Natural killer cell (primary cell): ENCODE data around the gene TYW1. TPM values are rescaled to one million over a fixed set of nuclear protein-coding genes. Genes with fewer than 3 reads are reported as not detected.
A peak's percentile ranks its signal among the peaks of the same experiment; 100 is the strongest.
"Not testable (repeated sequence)": the region's sequence is repeated elsewhere in the genome, so short reads cannot be mapped to it uniquely, and the experiment has no call there.

Experiments
- ATAC-seq, 3 donors: fragments of 150-1000 bp in 2 of 3; fragments of 200-7000 bp in 1 of 3; cut with Tn5 transposase; 1 replicate in 1 of 3; 2 replicates in 2 of 3; pipeline ENCODE4 v1.10.0; 2021; ENCODE audit warnings: mild to moderate bottlenecking in 2 of 3, moderate library complexity in 2 of 3
- DNase-seq, 2 donors: peaks; one replicate each; pipeline versions ENCODE4 v3.0.0 to v3.0.0-alpha.2; 2013 to 2021; ENCODE audit warnings: mixed read lengths in 1 of 2
- H3K27ac ChIP-seq: one replicate; pipeline ENCODE4 v1.5.1; 2013; ENCODE audit warnings: mild to moderate bottlenecking, low read length
- H3K27me3 ChIP-seq: one replicate; pipeline ENCODE4 v1.6.1; 2013; ENCODE audit warnings: low read length; ENCODE audit not compliant: control insufficient read depth, insufficient read depth
- H3K36me3 ChIP-seq: one replicate; pipeline ENCODE4 v1.6.1; 2013; ENCODE audit warnings: low read length; ENCODE audit not compliant: control insufficient read depth, insufficient read depth
- H3K4me1 ChIP-seq: one replicate; pipeline ENCODE4 v1.6.1; 2013; ENCODE audit warnings: low read length; ENCODE audit not compliant: control insufficient read depth, insufficient read depth
- H3K4me3 ChIP-seq: one replicate; pipeline ENCODE4 v1.5.1; 2013; ENCODE audit warnings: low read length
- H3K9me3 ChIP-seq: one replicate; pipeline ENCODE4 v1.6.1; 2013; ENCODE audit warnings: low read length; ENCODE audit not compliant: control insufficient read depth, insufficient read depth
- H3K27ac Mint-ChIP-seq, 2 donors: one replicate each; pipeline ENCODE4 v1.8.0; 2022; ENCODE audit warnings: mild to moderate bottlenecking in 2 of 2, mixed read lengths in 2 of 2, moderate library complexity in 1 of 2
- H3K27me3 Mint-ChIP-seq, 2 donors: one replicate each; pipeline ENCODE4 v1.8.0; 2022; ENCODE audit warnings: low read depth in 2 of 2, mixed read lengths in 2 of 2
- H3K36me3 Mint-ChIP-seq: one replicate; pipeline ENCODE4 v1.8.0; 2022; ENCODE audit warnings: mixed read lengths
- H3K4me1 Mint-ChIP-seq, 2 donors: one replicate each; pipeline ENCODE4 v1.8.0; 2022; ENCODE audit warnings: mixed read lengths in 2 of 2
- H3K4me3 Mint-ChIP-seq: one replicate; pipeline ENCODE4 v1.8.0; 2022; ENCODE audit warnings: mild to moderate bottlenecking, moderate library complexity, mixed read lengths
- H3K9me3 Mint-ChIP-seq, 2 donors: one replicate each; pipeline ENCODE4 v1.8.0; 2022; ENCODE audit warnings: mixed read lengths in 2 of 2
- CTCF ChIP-seq: fragments of 200-600 bp; IDR thresholded peaks from one replicate; pipeline ENCODE4 v1.8.0; 2022; ENCODE audit warnings: antibody characterized with exemption
- WGBS: methylation state at CpG from one replicate; pipeline ENCODE4 v1.1.7; 2013; ENCODE audit warnings: missing lambda C conversion rate; ENCODE audit not compliant: insufficient coverage; 5-methylcytosine and 5-hydroxymethylcytosine counted together
- intact Hi-C: fragments of 100-400 bp; cut with micrococcal nuclease; formaldehyde crosslinking; loops from one replicate; pipeline ENCODE4 v1.14.2; 2022
- total RNA-seq, 4 donors: library from RNA; stranded (reverse); fragments of 120-200 nt in 1 of 4; gene quantifications; one replicate each; pipeline versions ENCODE4 v1.2.3 to v1.2.4, GENCODE V29; 2013 to 2022

TYW1 gene
- total RNA-seq, 3 donors from 2014 or later (not counting 1 experiment from before 2014, with no cell fraction given) = 16.6 to 27.0 (median 16.9) TPM

- H3K27ac Mint-ChIP-seq = no peak overlapping the region
- Histone ChIP-seq H3K9me3 (no peaks in the 10 kb centered on the region), H3K36me3 (no peaks in the 10 kb centered on the region), H3K27ac (no peak overlapping the region), H3K4me3 (no peak overlapping the region), H3K27me3 (no peaks in the 10 kb centered on the region), H3K4me1 (no peaks in the 10 kb centered on the region)
- peaks cover 17 to 28% of the 10 kb centered on the region in 2 donors for H3K4me1 Mint-ChIP-seq
- no peak for DNase-seq
- H3K9me3 Mint-ChIP-seq = no peaks in the 10 kb centered on the region
- no peaks in the 10 kb centered on the region for H3K36me3 Mint-ChIP-seq
- no peaks in the 10 kb centered on the region for H3K27me3 Mint-ChIP-seq
- no peak overlapping the region for H3K4me3 Mint-ChIP-seq
- no peak for TF ChIP-seq CTCF
- WGBS = 94% methylated on average over 4 of the region's 4 CpGs
- intact Hi-C loops = no loop called here
- no peak for ATAC-seq
Observed at GRCh38 chr7:67045496-67045995, 48.9 kb downstream of the TYW1 start.

DNA sequence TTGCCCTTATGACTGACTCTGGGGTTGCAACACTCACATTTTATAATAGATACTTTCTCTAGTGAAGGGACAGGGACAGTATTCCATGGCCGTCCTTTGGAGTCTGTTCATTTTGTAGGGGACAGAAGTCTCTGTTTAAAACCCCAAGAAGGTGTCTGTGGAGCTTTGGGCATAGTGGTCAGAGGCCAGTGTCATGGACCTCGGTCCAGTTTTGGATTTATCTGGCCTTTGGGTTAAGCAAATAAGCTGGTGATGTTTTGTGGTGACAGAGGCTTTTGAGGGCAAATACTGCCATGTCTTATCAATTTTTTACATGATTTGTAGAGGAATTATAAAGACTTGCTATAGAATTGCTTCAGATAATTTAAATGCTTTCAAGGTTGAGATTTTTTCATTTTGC is 50.2 kb downstream of the TYW1 start:
- H3K4me1 ChIP-seq, H3K27me3 ChIP-seq, H3K9me3 Mint-ChIP-seq, ATAC-seq, H3K27ac ChIP-seq, H3K4me3 ChIP-seq, H3K36me3 Mint-ChIP-seq, DNase-seq, H3K4me3 Mint-ChIP-seq, H3K9me3 ChIP-seq, H3K27me3 Mint-ChIP-seq, intact Hi-C loops, H3K36me3 ChIP-seq: not testable (repeated sequence)
- H3K27ac Mint-ChIP-seq = peak overlapping the region in 1 of 2 donors; percentile 53
- peaks cover 23 to 35% of the 10 kb centered on the region in 2 donors for H3K4me1 Mint-ChIP-seq
- WGBS = 93% methylated on average over 2 of the region's 2 CpGs

GRCh38 chr7:67049908-67050307 is 53.3 kb downstream of the TYW1 start:
- H3K4me1 Mint-ChIP-seq = peaks cover 24 to 26% of the 10 kb centered on the region in 2 donors
- H3K9me3 Mint-ChIP-seq, H3K4me3 ChIP-seq, H3K27me3 ChIP-seq, H3K27me3 Mint-ChIP-seq, H3K4me3 Mint-ChIP-seq, H3K36me3 ChIP-seq, H3K4me1 ChIP-seq, H3K27ac ChIP-seq, intact Hi-C loops, ATAC-seq, H3K9me3 ChIP-seq, DNase-seq: not testable (repeated sequence)
- WGBS = no CpG with 5 or more reads among the region's 2 CpGs
- H3K27ac Mint-ChIP-seq = peak overlapping the region in 1 of 2 donors; percentile 63
- H3K36me3 Mint-ChIP-seq = peaks cover 13% of the 10 kb centered on the region

DNA sequence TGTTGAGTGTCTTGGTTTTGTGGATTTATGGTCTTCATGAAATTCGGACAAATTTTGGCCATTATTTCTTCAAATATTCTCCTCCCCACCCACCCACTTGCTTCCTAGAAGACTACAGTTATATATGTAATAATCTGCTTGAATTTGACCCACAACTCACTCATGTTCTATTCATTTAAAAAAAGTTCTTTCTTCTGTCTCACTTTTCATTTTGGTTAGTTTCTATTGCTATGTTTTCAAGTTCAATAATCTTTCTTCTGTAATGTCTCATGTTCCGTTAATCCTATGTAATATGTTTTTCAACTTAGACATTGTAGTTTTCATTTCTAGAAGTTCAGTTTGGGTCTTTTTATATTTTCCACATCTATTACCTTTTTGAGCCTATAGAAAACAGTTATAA is 55.5 kb downstream of the TYW1 start:
- H3K4me1 ChIP-seq, H3K4me3 Mint-ChIP-seq, DNase-seq, H3K9me3 Mint-ChIP-seq, H3K27me3 ChIP-seq, H3K27ac Mint-ChIP-seq, H3K27me3 Mint-ChIP-seq, ATAC-seq, H3K4me3 ChIP-seq, H3K9me3 ChIP-seq, intact Hi-C loops, H3K27ac ChIP-seq, H3K36me3 ChIP-seq: not testable (repeated sequence)
- Mint-ChIP-seq H3K36me3 (peaks cover 13% of the 10 kb centered on the region), H3K4me1 (peaks cover 14 to 21% of the 10 kb centered on the region in 2 donors)
- WGBS = no CpG with 5 or more reads among the region's 2 CpGs

DNA sequence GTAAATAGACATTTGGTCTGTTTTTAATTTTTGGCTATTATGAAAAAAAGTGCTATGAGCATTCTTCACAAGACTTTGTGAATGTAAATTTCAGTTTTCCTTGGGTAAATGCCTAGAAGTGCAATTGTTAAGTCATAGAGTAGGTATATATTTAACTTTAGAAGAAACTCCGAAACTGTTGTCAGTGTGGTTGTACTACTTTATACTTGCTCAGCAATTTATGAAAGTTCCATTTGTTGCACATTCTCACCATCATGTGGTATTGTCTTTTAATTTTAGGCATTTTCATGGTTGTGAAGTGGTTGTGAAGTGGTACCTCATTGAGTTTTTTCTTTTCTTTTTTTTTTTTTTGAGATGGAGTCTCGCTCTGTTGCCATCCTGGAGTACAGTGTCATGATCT is 60.0 kb downstream of the TYW1 start:
- Histone ChIP-seq H3K9me3 (no peaks in the 10 kb centered on the region), H3K27me3 (no peaks in the 10 kb centered on the region), H3K4me3 (no peak overlapping the region), H3K36me3 (peaks cover 9% of the 10 kb centered on the region), H3K4me1 (no peaks in the 10 kb centered on the region), H3K27ac (no peak overlapping the region)
- ATAC-seq (no peak), DNase-seq (no peak)
- Mint-ChIP-seq H3K4me1 (peaks cover 0 to 9% of the 10 kb centered on the region in 2 donors), H3K27ac (no peak overlapping the region), H3K4me3 (no peak overlapping the region), H3K9me3 (peaks cover 2 to 3% of the 10 kb centered on the region in 2 donors), H3K36me3 (peaks cover 16% of the 10 kb centered on the region), H3K27me3 (no peaks in the 10 kb centered on the region)
- no peak for TF ChIP-seq CTCF
- whole genome bisulfite sequencing = 91% methylated on average over 1 of the region's 2 CpGs
- intact Hi-C loops = no loop called here

GRCh38 chr7:67061321-67061720 is 64.7 kb downstream of the TYW1 start:
- H3K36me3 Mint-ChIP-seq, H3K27me3 Mint-ChIP-seq, H3K4me1 Mint-ChIP-seq, H3K27ac Mint-ChIP-seq, H3K36me3 ChIP-seq, H3K9me3 ChIP-seq, intact Hi-C loops, H3K27ac ChIP-seq, H3K4me1 ChIP-seq, H3K27me3 ChIP-seq, DNase-seq, H3K4me3 ChIP-seq, H3K9me3 Mint-ChIP-seq, ATAC-seq, H3K4me3 Mint-ChIP-seq: not testable (repeated sequence)
- WGBS = 87% methylated on average over 1 of the region's 4 CpGs

- H3K36me3 Mint-ChIP-seq, intact Hi-C loops: not testable (repeated sequence)
Observed at GRCh38 chr7:67062802-67063201, 66.2 kb downstream of the TYW1 start.

More at GRCh38 chr7:67062802-67063201, 66.2 kb downstream of the TYW1 start:
- not testable (repeated sequence) for H3K4me1 Mint-ChIP-seq, H3K27ac Mint-ChIP-seq, H3K4me3 Mint-ChIP-seq, H3K9me3 Mint-ChIP-seq, H3K4me3 ChIP-seq, H3K27ac ChIP-seq, H3K9me3 ChIP-seq, H3K27me3 Mint-ChIP-seq, ATAC-seq, H3K27me3 ChIP-seq, H3K4me1 ChIP-seq, H3K36me3 ChIP-seq, DNase-seq
- no CpG with 5 or more reads among the region's 1 CpG for WGBS
